Ecto neural progenitor cell (in vitro differentiated cells): Measurements from ENCODE around the gene SLC6A3.
"Not testable (repeated sequence)": the region's sequence is repeated elsewhere in the genome, so short reads cannot be mapped to it uniquely, and the experiment has no call there.

Experiments used
- DNase-seq: peaks from one replicate; pipeline ENCODE4 v3.0.0-alpha.2; 2018; ENCODE audit warnings: low spot score

The SLC6A3 gene

DNA sequence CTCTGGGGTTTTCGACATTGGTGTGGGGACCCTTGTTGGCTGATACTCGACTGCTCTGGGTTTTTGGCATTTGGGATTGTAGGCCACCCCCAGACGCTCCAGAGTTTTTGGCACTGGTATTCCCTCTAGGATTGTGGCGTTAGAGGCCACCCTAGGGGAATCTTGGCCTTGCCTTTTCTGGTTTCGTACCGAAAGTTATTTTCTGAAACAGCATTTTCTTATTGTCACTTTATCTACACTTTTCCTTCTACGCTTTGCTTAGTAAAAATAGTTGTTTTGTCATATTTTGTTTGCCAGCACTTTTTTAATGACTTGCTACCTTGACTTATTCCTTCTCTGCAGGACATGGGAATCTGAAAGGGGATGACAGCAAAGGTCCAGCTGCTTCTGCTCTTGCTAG lies 75.2 kb downstream of the SLC6A3 start:
- no peak for DNase-seq

DNA sequence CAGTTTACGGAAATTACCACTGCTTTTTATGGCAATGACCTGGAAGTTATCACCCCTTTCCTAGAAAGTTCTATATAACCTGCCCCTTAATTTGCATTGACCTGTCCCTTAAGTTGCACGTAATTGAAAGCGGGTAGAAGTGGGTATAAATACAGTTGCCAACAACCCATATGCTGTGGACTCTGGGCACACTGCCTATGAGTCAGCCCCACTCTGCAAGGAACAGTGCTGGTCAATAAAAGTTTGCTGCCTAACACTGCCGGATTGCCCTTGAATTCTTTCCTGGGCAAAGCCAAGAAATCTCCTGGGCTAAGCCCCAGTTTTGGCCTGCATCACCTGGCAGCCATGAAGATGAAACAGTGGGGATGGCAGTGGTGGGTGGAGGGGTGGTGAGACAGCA lies 76.5 kb downstream of the SLC6A3 start:
- no peak for DNase-seq

DNA sequence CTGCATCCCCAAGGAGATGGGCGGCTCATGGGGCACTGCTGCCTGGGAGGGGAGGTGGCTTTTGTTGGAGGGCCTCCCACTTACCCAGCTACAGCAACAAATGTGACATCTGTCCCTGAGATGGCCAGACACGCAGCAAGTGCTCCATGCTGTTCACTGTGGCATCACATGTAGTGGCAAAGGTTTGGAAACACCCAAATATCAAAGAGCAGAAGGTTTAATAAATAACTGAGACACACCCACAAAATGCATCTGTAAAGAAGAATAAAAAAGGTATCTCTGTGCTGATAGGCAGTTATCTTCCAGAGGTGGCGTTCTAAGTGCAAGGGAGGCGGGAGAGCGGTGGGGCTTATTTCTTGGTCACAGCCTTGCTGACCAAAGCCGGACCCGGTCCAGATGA lies 77.0 kb downstream of the SLC6A3 start:
- no peak for DNase-seq

DNA sequence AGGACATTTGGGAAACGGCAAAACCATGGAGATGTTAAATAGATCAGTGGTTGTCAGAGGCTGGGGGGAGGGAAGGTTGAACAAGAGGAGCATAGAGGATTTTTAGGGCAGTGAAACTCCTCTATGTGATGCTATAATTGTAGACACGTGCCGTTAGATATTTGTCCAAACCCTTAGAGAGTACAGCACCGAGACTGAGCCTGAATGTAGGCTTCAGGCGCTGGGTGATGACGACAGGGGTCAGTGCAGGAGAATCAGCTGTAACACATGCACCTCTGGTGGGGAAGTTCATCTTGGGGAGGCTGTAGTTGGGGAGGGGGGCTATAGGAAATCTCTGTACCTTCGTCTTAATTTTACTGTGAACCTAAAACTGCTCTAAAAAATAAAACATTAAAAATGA lies 78.1 kb downstream of the SLC6A3 start:
- no peak for DNase-seq

DNA sequence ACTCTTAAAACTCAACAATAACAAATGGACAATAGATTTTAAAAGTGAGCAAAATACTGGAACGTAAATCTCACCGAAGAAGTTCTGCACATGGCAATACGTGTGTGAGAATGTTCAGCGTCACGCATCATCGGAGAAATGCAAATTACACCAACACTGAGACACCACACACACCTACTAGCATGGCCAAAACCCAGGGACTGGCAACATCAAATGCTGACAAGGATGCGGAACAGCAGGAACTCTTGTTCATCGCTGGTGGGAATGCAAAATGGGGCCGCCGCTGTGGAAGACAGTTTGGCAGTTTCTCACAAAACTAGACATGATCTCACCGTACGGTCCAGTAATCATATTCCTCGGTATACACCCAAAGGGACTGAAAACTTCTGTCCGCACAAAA lies 78.7 kb downstream of the SLC6A3 start:
- DNase-seq: no peak

DNA sequence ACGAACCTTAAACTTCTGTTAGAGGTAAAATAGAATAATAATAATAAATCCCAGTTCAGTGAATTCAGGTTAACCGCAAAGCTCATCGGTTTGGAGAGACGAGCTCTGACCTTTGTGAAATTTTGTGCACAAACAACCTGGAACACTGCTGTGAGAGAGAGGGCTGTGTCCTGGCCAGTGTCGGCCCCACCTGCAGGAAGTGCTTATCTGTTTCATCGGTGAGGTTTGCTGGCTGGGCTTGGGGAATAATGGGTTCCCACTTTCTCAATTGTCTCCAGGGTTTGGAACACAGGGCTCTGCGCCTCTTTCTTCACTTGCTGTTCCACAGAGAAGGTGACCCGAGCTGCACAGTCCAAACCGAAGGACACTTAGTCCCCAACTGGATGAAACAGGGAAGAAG lies 81.0 kb downstream of the SLC6A3 start:
- DNase-seq: no peak

DNA sequence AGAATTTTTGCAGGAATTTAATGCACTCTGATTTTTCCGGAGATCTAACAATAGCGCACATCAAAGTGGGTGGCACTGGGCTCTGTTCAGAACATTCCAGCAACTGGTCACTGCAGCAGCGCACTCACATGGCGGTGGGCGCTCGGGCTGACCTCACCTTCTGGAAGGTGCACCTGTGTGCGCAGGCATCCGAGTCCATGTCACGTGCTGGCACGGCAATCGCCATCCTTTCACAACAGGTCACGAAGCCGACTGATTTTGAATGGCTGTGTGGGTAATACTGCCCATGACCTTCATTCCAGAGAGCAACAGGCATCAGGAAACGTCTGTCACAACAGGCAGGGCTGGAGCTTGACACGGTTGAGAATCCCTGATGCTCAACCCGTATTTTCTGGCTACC lies 81.7 kb downstream of the SLC6A3 start:
- DNase-seq: no peak

DNA sequence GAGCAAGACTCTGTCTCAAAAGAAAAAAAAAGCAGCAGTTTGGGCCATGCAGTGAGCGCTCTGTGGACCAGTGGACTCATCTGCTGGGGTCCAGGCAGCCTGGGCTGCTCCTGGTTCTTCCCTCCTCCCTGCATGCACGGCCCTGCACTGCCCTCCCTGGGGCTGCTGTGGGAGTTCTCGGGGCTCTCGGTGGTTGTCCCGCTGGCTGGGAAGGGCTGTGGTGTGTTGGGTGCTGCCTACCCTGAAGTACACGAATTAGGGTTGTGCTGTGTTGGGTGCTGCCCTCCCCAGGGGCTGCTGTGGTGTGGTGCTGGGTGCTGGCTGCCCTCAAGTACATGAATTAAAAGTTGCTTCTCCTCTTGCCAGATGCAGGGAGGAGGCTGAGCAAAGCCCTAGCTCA lies 82.1 kb downstream of the SLC6A3 start:
- DNase-seq: no peak

DNA sequence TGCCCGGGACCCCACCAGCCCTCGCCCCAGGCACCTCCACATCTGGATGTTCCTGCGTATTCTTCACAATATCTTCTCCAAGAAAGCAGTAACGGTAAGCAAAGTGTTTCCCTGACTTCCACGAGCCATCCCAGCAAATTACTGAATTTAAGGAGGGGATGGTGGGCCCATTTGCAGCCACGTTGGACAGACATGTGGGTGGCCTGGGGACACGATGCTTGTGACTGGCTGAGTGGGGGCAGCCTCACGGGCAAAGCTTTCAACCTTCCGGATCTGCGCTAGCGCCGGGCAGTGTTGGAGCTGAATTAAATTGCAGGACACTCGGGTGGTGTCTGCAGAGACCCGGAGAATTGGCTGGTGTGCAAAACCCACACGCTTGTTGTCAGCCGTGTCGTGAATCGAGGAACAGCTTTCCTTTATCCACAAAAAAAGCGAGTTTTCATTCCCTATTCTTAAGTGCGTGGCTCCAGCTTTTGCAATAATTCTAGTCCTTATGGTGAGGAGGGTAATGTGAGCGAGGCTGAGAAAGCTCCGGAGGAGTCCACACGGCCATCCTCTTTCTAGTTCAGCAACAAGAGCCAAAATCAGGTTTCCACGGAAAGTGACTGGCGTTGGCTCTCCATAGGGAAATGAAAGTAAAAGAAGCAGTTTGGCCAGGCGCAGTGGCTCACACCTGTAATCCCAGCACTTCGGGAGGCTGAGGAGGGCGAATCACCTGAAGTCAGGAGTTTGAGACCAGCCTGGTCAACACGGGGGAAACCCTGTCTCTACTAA lies 82.8 kb downstream of the SLC6A3 start:
- no peak for DNase-seq

DNA sequence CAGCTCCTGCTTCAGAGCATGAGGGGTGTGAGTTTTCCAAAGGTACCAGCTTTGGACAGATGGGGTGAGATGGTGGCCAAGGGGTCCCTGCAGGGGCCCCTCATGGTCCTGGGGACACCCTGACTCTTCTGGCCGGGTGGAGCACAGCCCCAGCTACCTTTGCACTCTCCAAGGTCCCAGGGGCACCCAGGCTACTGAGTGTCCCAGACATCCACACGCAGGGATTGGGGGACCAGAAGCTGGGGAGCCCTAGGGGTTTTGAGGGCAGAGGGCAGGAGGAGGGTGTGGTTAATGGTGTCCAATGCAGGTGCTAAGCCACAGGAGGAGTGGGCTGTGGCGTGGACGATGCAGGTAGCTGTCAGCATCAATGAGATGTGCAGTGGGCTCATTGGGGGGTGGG lies 84.4 kb downstream of the SLC6A3 start:
- DNase-seq: no peak

DNA sequence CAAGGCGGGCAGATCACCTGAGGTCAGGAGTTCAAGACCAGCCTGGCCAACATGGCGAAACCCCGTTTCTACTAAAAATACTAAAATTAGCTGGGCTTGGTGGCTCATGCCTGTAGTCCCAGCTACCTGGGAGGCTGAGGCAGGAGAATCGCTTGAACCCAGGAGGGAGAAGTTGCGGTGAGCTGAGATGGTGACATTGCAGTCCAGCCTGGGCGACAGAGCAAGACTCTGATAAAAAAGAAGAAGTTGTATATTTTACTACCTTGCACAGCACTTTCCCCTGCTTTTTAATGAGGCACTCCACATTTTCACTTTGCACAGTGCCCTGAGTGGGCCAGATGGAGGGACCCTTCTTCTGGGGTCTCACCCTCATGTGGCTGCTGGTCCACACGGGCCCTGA lies 84.9 kb downstream of the SLC6A3 start:
- DNase-seq: not testable (repeated sequence)

DNA sequence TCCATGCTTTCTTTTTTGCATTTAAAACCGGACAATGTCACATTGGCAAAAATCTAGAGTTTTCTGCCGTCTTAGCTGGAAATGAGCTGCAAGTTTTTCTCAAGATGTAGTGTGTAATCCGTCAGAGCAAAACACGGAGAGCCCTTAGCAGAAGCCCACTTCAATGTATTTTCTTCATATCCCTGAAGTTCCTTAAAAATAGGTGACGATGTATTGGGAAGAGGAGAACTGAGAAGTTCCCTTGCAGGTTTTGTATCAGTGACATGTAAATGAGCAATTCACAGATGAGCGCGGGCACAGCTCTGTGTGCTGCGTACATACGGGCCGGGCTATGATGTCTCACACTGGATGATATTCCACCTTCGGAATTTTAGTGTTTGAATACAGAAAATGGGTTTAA lies 85.5 kb downstream of the SLC6A3 start:
- no peak for DNase-seq

DNA sequence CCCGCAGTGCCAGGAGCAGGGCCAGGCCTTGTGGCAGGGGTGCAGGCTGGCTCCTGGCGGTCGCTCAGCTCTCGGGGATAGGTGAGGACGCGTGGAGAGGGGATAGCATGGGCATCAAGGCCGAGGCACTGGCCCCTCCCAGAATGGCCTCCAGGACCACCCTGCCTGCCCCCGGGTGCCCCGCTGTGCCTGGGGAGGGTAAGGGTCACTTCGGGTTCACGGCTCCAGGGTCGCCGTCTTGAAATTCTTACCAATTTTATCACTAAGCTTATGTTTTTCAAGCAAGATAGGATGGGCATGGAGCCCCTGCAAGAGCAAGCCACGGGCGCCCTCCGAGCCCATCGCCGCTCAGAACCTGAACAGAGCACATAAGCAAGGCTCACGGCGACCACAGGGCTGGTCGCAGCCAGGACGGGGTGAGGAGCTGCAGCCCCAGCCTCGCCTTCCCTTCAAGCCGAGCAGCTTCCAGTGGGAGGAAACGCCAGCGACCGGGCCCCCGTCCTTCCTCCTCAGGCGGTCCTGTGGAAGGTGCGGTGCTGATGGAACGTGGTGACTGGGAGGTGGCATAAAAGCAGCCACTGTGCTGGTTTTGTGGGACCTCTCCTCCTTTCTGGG lies 86.1 kb downstream of the SLC6A3 start:
- no peak for DNase-seq

DNA sequence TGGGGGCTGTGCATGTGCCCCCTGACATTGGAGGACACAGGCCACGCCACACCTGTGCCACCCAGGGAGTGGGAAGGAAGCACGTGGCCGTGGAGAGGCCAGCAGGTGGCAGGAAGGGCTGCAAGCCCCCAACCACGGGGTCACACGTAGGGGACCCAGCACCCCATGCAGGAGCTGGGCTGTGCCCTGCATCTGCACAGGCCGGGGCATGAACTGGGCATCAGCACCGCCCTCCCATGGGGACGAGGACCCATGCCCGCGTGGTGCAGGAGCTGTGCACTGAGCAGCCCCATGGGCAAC lies 86.6 kb downstream of the SLC6A3 start:
- no peak for DNase-seq

DNA sequence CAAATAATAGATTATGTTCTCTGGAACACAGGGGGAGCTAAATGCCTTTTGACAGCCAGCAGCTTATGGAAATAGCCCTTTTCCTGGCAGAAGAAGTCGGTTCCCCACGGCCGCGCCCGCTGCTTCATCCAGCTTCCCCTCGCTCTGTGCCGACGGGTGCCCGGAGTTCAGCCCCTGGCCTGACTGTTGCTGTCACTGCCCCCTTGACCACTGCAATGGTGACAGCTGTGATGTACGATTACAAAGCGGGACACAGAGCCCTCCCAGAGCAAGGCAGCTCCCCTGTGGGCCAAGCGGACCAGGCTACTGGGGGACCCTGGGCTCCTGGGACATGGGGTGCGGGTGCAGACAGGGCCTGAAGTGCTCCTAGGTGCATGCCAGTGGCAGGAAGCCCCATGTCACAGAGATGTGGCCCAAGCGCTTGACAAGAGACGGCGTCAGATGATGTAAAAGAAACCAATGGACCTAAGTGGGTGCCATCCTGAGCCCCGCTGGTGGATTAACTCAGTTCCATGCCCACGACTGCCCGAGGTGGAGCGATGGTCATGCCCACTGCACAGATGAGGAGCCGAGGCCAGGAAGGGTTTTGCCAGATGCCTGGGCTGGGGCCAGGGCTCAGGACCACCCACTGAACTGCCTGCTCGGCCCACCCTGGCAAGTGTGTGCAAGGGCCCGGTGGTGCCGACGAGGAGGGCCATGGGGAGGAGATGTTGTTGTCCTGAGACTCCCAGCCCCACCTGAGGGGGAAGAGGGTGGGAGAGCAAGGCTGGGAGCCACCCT lies 87.1 kb downstream of the SLC6A3 start:
- no peak for DNase-seq

DNA sequence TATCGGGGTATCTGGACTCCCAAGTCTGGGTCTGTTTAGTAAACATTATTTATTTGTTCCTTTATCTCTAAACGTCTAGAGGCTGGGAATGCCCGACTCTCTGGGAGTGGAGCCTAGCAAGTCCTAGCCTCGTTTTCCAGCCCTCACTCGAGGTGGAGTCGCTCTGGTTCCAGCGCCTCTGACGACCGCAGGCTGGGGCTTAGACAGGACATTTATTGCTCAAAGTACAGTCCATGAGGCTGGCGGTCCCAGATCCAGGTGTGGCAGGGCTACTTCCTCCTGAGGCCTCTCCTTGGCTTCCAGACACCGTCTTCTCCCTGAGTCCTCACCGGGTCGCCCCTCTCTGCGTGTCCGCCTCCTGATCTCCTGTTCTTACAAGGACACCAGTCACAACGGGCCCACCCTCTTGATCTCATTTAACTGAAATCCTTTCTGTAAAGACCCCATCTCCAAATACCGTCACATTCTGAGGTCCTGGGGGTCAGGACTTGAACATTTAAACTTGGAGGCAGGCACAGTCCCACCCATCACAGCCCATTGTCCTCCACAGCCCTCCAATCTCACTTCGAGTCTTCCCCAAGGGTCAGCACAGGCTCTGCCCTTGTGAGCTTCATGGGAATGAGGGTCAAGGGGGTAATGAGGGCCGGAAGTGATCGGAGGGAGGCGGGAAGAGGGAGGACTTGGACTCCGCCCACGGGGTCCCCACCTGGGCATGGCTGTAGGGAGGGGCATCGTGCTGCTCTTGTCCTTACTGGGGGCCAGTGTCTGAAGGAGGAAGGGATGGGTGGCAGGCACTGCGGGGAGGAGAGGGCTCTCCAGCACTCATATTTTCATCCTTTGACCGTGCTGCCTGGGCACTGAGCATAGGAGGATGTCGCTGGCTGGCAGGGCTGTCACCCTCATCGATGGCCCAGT lies 88.1 kb downstream of the SLC6A3 start:
- DNase-seq: no peak

DNA sequence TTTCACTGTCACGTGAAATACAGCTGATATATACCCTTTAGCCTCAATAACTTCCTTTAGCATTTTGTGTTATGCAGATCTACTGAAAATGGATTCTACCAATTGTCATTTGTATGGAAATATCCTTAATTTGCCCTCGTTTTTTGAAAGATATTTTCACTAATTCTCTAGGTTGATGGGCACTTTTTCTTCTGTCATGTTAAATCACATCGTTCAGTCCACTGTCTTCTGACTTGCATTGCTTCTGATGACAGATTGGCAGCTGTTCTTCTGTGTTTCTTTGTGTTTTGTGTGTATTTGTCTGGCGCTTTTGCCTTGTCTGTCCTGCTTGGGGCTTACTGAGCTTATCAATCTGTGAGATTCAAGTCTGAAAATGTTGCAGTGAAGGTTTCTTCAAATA lies 90.7 kb downstream of the SLC6A3 start:
- DNase-seq: no peak

DNA sequence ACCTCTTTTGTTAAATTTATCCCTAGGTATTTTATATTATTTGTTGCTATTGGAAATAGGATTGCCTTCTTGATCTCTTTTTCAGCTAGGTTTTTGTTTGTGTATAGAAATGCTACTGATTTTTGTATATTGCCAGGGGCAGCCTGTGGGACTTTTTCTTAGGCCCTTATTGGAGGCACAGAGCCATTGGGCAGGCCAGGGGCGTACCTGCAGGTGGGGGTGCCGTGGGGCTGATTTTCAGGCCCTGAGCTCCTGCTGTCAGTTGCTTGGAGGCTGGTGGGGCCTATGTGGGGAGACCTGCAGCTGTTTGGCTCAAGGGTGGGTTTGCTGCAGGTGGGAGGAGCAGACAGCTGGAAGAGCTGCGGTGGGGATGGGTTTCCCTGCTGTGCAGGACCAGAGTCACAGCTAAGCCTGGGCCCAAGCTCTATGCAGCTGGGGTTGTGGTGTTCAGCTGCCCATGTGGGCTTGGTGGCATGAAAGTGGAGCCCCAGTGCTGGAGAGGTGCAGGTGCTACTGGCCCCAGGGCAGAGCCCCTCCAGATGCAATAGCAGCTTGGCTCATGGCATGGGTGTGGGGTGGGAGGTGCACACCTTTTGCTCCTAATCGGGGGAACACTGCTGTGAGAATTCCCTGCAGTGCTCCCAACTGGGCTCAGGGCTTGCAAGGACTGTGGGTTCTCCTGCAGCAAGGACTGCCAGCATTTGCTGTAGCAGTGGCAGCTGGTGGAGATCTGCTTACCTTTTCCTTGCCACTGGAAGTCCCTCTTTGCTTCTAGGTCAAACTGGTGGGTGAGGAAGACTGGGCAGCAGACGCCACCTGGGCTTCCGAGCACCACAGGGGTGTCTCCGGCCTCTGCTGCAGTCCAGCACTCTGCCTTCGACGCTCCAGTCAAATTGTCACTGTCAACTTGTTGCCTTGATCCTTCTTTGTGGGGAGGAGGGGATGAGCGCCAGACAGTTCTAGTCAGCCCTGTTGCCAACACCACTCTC lies 92.7 kb downstream of the SLC6A3 start:
- no peak for DNase-seq

DNA sequence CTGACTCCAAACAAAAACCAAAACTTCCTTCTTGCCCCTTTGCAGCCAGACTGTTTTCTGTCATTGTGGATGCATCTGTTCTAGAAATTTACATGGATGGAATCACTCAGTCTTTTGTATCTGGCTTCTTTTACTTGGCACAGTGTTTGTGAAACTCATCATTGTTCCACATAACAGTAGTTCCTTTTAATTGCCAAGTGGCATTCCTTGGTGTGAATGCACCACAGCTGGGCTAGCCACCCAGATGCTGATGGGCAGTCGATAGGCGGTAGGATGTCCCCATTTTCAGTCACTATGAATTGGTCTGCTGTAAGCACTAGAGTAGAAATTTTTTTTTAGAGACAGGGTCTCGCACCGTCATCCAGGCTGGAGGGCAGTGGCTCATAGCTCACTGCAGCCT lies 94.1 kb downstream of the SLC6A3 start:
- no peak for DNase-seq

DNA sequence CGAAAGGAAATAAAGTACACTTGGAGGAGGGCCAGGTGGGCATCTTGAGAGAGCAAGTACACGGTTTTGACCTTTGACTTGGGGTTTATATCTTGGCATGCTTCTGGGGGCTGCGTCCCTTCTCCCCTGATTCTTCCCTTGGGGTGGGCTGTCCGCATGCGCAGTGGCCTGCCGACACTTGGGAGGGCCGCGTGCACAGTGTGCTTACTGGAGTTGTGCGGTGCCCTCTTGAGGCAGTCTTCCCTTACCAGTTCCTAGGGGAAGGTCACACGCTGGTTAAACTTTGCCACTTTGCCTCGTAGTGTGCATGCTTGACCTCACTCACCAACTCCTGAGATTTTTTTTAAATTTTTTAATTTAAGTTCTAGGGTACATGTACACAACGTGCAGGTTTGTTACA lies 96.0 kb downstream of the SLC6A3 start:
- no peak for DNase-seq

DNA sequence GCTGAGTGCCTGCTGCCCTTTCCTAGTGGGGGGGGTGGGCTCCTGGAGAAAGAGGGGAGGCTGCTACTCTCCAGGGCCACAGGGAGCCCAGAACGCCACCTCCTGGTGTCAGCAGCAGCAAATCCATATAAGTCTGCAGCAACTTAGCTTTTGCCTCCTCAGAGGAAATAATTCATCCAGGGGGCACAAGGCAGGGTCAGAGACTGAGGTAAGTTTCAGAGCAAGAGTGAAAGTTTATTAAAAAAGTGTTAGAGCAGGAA lies 96.3 kb downstream of the SLC6A3 start:
- DNase-seq: no peak

DNA sequence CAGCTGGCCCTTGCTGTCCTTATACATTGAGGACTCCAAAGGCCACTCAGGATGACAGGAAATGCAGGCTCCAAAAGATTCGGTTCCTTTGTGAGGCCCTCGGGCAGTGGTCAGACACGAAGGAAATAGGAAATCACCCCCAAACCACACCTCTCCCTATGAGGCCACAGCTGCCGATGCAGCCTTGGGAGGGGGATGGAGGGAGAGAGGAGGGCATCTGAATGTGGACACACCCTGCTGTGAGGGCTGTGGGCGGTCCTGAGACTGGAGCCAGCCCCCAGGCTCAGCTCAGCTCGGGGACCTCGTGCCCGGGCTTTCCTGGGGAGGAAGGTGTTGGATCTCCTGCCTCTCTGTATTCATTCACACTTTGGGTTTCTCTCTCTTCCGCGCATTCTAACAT lies 97.7 kb downstream of the SLC6A3 start:
- DNase-seq: no peak
